GM12891 (cell line): ENCODE measurements around the gene PDXP.

Source experiments
- POLR2AphosphoS5 ChIP-seq: IDR thresholded peaks from 2 replicates; pipeline ENCODE4 v1.6.1; 2011; ENCODE audit warnings: low read depth, low read length, control low read depth
- POU2F2 ChIP-seq: IDR thresholded peaks from 2 replicates; pipeline ENCODE4 v1.6.1; 2011; ENCODE audit warnings: low read depth, mild to moderate bottlenecking, control low read depth, low read length, moderate library complexity
- SPI1 ChIP-seq: IDR thresholded peaks from 2 replicates; pipeline ENCODE4 v1.6.1; 2011; ENCODE audit warnings: low read depth, low read length, control low read depth

DNA sequence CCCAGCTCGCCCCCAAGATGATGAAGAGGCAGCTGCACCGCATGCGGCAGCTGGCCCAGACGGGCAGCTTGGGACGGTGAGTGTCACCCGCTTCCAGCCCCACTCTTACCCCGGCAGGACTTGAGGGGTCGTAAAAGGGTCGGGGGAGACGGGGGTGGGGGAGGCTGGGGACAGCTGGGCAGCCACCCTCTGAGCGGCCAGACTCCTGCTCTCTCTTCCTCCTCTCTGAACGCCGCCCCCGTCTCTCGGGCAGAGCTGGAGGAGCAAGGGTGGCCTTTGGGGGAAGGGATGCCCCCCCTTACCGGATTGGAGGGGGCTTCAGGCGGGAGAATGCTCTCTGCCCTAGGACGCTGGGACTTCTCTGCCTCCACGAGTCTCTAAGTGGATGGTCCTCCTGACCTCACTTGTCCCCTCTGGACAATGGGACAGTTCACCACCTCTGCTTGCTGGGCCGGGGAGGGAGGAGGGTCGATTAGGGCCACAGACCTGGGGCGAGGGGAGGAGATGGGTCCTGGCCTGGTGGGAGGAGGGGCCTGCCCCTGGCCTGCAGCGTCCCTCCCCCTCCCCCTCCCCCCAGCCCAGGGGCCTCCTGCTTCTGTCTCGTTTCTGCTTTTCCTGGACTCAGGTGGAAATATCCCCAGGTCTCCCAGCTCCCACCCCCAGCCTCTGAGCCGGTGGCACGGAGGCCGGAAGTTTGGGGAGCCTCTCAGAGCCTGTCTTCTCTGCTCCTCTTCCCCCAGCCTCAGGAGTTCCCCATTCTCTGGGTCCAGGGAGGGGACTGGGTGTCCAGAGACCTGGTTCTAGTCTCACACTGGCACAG is 18.5 kb upstream of the PDXP start:
- TF ChIP-seq POLR2AphosphoS5, result no peak
- no peak for TF ChIP-seq POU2F2
- TF ChIP-seq SPI1, result peak; percentile 48; the same call in 1 of the 2 replicates
